ENCODE data around the gene HOXA11.

- TF ChIP-seq CTCF (IDR thresholded peaks at IDR 0.05) = no peak
- TF ChIP-seq ZFX (IDR thresholded peaks at IDR 0.05; ENCODE audit: borderline replicate concordance) = no peak
Measured at GRCh38 chr7:27229448-27229847, 44.4 kb upstream of the HOXA11 start.
